T47D (cell line): Measurements from ENCODE around the gene STAT5B.

Experiments used
- DNase-seq, 2 experiments: peaks; one replicate each; pipeline versions ENCODE4 v3.0.0 to v3.0.0-alpha.2; 2011 to 2012; ENCODE audit warnings: low read depth in 1 of 2, low spot score in 1 of 2
- JUND ChIP-seq: IDR thresholded peaks from 2 replicates; pipeline ENCODE4 v1.6.1; 2012; ENCODE audit warnings: low read depth
- in situ Hi-C: cut with HindIII; loops from 2 replicates; pipeline ENCODE4 v1.10.0; 2016; ENCODE audit warnings: low sequenced_read_pairs, low pct_unique_long_range_greater_than_20kb

The STAT5B gene

DNA sequence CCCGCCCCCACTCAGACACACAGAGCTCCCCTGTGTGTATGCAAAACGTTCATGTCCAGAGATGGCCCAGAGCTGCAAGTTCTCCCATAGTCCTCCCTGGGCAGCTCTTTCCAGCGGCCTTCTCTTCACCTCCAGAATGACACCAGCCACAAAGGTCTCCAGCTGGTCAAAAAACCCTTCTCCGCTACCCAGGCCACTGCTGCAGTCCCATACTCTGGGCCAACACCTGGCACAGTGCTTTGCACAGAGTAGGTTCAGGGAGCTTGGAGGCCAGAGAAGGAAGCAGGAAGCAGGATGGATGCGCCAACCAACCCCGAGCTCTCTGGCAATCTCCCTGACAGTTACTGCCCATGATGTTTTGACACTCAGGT, 1.1 kb upstream of the STAT5B start:
- in situ Hi-C loops = no loop called here
- no peak for DNase-seq
- no peak for TF ChIP-seq JUND

DNA sequence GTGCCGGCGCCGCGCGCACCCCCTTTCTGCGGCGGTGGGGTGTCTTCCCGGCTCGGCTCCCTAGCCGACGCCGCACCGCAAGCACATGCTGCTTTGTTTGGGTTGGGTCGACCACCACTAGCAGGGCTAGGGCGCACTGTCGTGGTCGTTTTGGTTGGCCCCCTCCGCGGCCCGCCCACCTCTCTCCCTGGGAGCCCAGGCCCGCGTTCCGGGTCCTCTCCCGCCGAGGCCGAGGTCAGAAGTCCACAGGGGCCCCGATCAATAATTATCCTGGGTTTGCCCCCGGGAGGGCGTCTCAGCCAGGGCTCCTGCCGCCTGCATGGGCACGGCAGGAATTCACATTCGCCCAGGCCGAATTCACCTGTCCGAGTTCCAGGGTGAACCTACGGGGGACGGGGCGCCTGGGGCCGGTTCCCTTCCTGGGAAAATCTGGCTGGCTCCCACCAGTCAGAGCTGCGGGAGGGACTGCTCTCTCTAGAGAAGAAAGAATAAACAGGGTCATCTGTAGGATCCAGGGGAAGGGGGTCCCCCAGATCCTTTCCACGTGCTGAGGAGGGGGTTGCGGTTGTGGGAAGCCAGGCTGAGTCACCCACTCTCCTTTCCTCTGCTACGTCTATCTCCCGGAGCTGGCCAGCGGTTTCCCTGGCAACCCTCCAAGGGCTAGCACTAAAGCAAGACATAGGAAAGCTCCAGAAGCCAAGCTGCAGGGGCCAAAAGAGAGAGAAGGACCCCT, 584 bp upstream of the STAT5B start:
- no peak for TF ChIP-seq JUND
- in situ Hi-C loops = no loop called here
- no peak for DNase-seq

DNA sequence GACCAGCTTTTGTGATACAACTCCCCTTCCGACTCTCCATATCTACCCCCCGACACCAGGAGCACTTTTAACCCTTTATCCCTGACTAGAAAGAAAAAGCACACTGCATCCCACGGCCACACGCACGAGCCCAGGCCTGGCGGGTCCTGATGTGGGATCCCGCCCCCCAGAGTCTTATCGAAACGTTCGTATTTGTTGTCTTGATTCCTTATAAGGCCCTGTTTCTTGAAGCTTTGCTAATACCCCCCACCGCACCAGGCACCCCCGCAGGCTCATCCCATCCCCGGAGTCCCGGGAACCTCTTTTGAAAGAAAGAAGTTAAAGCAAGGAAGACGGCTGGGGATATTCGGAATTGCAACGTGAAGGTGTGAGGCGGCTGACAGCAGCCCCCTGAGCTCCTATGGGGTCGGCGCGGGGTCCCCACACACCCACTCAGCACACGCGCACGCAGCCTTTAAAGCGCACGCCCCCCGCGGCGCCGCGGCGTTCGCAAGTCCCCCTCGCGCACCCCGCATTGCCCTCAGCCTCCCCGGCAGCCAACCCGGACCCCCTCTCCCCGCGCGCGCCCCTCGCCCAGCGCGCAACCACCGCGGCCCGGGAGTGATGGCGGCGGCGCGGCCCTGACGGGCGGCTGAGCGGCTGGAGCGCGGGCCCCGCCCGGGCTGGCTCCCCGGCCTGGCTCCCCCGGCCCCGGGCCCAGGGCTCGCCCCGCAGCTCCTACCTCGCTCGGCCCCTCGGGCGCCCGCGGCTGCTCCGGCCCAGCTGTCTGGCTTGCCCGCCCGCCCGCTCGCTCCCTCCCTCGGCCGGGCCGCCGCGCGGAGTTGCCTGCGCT, 448 bp downstream of the STAT5B start:
- no peak for DNase-seq
- no peak for TF ChIP-seq JUND
- in situ Hi-C loops = no loop called here

DNA sequence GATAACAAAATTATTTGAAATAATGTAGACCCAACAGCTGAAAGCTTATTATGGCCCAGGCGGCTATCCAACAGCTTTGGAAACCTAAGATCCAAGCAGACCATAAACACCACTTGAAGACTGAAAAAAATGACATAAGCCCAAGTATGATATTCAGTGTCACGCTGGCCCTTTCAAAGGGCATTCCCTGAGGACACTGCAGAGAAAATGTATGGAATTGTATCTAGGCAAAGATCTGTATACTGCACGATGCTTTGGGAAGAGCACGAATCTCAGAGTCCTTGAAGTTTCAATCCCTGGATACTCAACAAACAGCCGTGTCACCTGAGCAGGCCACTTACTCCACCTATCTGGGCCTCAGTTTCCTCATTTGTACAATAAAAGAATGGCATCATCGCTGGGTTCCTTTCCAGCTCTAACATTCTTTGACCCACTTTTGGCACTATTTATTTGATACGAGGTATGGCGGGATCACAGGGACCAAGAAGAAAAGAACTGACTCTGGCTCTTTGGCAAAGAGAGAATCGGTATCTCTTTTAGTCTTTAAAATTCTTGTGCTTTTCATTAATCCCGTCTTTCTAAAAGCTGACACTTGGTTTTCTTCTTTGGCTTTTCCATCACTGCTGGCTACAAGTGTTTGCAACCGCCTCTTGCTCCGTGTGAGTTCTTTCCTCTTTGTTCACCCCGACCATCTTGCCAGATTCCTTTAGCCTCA, 1.2 kb downstream of the STAT5B start:
- TF ChIP-seq JUND = no peak
- DNase-seq = peak in 1 of 2 experiments; percentile 27
- in situ Hi-C loops = no loop called here

DNA sequence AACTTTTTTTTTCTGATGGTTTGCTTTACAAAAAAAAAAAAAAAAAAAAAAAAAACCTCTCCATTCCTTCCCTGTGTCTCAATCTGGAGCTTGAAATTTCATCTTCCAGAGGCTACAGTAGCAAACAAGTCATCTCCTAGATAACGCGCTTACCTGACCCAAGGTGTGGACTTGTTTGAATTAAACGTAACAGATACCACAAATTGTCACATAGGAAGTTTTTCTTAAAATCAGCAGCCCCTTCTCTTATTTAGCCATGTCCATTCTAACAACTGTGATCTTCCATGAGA, 2.0 kb downstream of the STAT5B start:
- no peak for DNase-seq
- in situ Hi-C loops = no loop called here
- TF ChIP-seq JUND = no peak

DNA sequence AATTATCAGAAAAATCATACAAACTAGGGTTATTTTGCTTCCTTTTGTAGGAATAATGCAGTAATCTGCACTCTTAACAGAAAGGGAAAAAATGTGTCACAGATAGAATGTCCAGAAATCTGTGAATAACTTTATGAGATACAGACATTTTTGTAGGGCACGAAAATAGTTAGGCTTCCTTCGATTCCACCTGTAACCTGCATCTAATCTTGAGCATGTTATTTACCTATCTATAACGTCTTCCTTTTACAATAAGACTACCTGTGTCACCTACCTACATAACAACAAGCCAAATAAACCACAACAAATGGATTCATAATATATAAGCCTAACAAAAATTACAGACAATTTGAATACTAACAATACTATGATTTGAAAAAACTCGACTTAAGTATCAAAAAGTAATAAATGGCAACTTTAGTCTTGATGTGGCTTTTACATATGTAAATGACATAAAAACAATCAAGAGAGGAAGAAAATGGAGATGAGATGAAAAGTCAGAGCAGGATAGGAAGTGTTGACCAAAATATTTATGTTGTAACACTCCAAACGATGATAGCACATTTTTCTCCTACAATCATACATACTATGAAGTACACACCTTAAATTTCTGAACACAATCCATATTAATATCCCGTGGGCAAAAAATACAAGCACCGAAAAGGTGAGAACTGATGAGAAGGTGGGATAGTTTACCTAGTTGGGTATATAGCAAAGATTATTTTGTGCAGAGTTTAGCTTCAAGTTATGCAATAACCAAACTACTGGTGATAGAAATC, 2.5 kb downstream of the STAT5B start:
- DNase-seq = no peak
- in situ Hi-C loops = no loop called here
- TF ChIP-seq JUND = no peak

DNA sequence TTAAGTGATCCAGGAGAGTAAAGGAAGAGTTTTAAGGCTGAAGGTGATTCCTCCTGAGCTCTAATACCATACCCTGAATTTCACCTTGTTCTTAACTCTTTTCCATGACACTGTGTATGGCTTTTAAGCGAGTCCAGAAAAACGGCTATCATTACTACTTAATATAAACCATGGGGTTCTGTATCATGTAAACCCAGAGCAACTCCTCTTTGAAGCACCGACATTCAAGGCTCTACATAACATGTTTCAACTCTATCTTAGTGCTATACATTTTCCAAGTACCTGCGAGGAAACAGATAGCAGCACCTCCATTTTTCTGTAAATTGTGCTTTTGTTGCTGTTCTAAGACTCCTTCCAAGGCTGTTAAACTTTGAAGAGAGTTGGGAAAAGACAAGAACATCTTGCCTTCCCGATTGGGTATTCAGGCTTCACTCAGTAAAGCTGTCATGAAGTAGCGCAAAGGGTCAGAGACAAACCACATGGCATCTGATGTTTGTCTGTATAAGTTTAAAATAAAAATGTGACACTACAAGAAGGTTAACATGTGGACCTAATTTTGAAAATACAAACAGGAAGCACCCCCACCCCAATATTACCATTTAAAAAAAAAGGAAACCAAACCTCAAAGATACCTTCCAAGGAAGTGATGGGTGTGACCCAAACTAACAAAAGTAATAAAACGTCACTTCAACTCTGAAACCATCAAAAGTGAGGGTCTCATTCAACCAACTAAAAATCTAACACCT, 3.9 kb downstream of the STAT5B start:
- no peak for TF ChIP-seq JUND
- no peak for DNase-seq
- in situ Hi-C loops = no loop called here

DNA sequence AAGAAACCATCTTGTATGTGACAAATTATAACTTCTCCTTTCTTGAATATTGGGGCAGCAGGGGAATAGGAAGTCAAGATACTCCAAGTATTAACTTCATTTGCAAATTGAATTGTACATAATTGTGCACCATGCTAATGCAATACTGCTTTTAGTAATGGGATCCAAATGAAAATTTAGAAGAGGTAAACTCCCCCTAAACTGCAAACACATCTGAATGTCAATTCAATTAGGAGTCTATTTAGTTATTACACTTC, 4.5 kb downstream of the STAT5B start:
- in situ Hi-C loops = no loop called here
- TF ChIP-seq JUND = no peak
- no peak for DNase-seq

DNA sequence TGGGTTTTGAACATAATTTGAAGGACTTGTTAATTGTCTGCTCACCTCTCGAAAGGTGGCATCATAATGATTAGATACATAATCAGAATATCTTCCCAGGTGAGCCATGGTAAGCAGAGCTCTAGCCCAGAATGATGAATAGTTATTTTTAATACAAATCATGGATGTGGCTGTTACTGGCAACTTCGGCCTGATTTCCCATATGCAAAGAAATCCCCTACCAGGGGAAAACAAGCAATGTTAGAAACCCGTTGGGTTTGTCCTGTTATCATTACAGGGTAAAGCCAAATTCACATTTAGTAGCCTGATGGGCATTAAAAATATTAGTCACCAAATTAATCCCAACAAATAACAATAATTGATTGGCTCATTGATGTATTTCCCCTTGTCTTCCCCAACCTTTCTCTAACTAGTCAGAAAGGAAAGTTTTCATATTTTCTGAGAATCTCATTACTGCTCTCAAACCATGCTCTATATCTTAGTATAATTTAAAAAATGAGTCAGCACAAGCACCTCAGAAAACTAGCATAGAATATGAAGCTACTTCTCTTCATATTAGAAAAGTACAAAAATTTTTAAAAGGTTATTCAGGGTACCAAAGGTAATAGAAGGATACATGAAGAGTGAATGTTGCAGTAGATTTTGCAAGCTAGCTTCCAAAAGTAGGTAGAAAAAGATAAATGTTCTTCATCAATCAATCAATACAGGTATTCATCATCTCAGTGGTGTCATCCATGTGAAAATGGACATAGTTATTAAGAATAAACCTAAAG, 5.0 kb downstream of the STAT5B start:
- in situ Hi-C loops = no loop called here
- no peak for DNase-seq
- TF ChIP-seq JUND = no peak

DNA sequence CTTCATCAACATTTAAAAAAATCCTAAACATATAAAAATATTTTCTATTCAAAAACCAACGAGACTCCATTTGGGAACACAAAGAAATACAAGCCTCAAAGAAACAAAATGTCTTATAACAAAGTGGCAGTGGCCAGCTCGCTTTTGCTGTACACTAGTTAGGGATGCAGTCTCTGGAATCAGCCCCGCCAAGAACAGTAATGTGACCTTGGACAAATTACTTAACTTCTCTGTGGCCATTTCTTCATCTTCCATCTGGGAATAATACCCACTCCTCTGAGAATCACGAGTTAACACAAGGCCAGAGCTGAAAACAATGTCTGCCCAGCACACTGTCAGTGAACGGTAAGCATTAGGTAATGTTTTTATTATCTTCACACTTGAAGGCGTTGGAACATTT, 5.6 kb downstream of the STAT5B start:
- TF ChIP-seq JUND = no peak
- in situ Hi-C loops = no loop called here
- no peak for DNase-seq

DNA sequence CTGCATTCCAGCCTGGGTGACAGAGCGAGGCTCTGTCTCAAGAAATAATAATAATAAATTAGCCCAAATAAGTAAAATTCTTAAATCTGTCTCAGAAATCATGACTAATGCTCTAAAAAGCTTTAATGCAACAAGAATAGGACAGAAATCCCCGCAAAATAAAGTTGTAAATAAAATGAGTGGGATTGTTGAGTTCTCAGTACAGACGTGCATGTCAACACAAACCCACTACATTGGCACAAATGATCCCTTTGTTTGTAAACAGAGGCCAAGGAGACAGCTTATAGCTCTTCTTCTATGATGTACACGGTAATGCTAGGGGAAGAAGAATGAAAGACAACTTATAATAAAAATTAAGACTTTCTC, 6.0 kb downstream of the STAT5B start:
- no peak for TF ChIP-seq JUND
- in situ Hi-C loops = no loop called here
- DNase-seq = no peak

DNA sequence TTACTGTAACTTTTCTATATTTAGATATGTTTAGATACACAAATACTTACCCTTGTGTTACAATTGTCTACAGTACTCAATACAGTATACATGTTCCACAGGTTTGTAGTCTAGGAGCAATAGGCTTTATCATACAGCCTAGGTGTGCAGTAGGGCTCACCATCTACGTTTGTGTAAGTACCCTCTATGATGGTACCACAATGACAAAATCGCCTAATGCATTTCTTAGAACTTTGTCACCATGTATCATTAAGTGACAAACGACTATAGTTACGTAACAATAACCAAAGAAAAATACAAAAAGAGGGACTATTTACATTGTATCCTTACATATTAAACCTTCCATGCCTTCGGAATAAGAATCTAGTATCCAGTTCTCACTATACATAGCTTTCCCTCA, 8.0 kb downstream of the STAT5B start:
- no peak for TF ChIP-seq JUND
- in situ Hi-C loops = no loop called here
- DNase-seq = no peak
